Endothelial cell of umbilical vein (primary cell): ENCODE results near the gene FGF12. TPM values are rescaled to one million over a fixed set of nuclear protein-coding genes. Genes with fewer than 3 reads are reported as not detected.

Experiments
- BruUV-seq: library from RNA; stranded (reverse); fragments of 400-500 nt; replicated peaks from 2 replicates; lab custom pipeline; 2021; lab: Mats Ljungman, UMichigan
- CTCF ChIA-PET: fragments of 300-600, 350-600 bp; sonication (Branson Sonifier 250); formaldehyde crosslinking; loops from one replicate; lab custom pipeline; 2021; ENCODE audit warnings: antibody characterized with exemption, inconsistent platforms; lab: Charles Lee
- POLR2A ChIA-PET: fragments of 300-600, 350-600 bp; sonication (Branson Sonifier 250); formaldehyde crosslinking; loops from one replicate; lab custom pipeline; 2021; ENCODE audit warnings: antibody characterized with exemption, inconsistent platforms; lab: Charles Lee
- DNase-seq: peaks from one replicate; pipeline ENCODE4 v3.0.0-alpha.2; 2011; ENCODE audit warnings: low read depth, low spot score
- FAIRE-seq: peaks from 2 replicates; lab custom pipeline; 2011; peaks lifted over from hg19 to GRCh38; lab: Jason Lieb, UNC
- H2AFZ ChIP-seq: 2 replicates; pipeline ENCODE4 v1.6.0; 2012; ENCODE audit warnings: low read depth, low read length, control low read depth, inconsistent platforms
- H3K27ac ChIP-seq: 2 replicates; pipeline ENCODE4 v1.5.1; 2011; ENCODE audit warnings: low read depth, mild to moderate bottlenecking, control low read depth, low read length, moderate library complexity; ENCODE audit not compliant: insufficient read depth
- H3K27me3 ChIP-seq, 2 experiments: 2 replicates each; pipeline versions ENCODE4 v1.6.0 to v1.6.1; 2011; ENCODE audit warnings: low read length in 2 of 2, mixed read lengths in 1 of 2; ENCODE audit not compliant: control insufficient read depth in 2 of 2, insufficient read depth in 2 of 2
- H3K36me3 ChIP-seq, 2 experiments: 2 replicates in 1 of 2; 3 replicates in 1 of 2; pipeline ENCODE4 v1.5.1; 2011; ENCODE audit warnings: low read length in 2 of 2, mild to moderate bottlenecking in 1 of 2, moderate library complexity in 1 of 2; ENCODE audit not compliant: control insufficient read depth in 2 of 2, insufficient read depth in 2 of 2; ENCODE audit errors: extremely low read depth in 1 of 2
- H3K4me1 ChIP-seq: 3 replicates; pipeline ENCODE4 v1.5.1; 2011; ENCODE audit warnings: mild to moderate bottlenecking, low read length; ENCODE audit not compliant: control insufficient read depth, insufficient read depth; ENCODE audit errors: extremely low read depth
- H3K4me2 ChIP-seq: 2 replicates; pipeline ENCODE4 v1.6.1; 2011; ENCODE audit warnings: low read length, control low read depth, mixed read lengths; ENCODE audit not compliant: insufficient read depth
- H3K4me3 ChIP-seq, 3 experiments: fragments of 200-600 bp in 1 of 3; sonication (generic), shearing (Covaris generic) in 1 of 3; replicated peaks in 1 of 3; 2 replicates each; pipeline ENCODE4 v1.5.1; 2011 to 2016; ENCODE audit warnings: control low read depth in 3 of 3, low read length in 3 of 3, mild to moderate bottlenecking in 2 of 3, inconsistent platforms in 1 of 3, low read depth in 1 of 3, moderate library complexity in 1 of 3; ENCODE audit not compliant: insufficient read depth in 1 of 3
- H3K79me2 ChIP-seq: 2 replicates; pipeline ENCODE4 v1.6.0; 2012; ENCODE audit warnings: low read length, inconsistent platforms; ENCODE audit not compliant: control insufficient read depth, insufficient read depth
- H3K9ac ChIP-seq: replicated peaks from 2 replicates; pipeline ENCODE3; 2011; ENCODE audit warnings: low read length, control low read depth; ENCODE audit not compliant: insufficient read depth; ENCODE audit errors: extremely low read depth
- H3K9me1 ChIP-seq: replicated peaks from 3 replicates; pipeline ENCODE4 v1.6.0; 2011; ENCODE audit warnings: mild to moderate bottlenecking, low read length; ENCODE audit not compliant: control insufficient read depth, insufficient read depth; ENCODE audit errors: extremely low read depth
- H3K9me3 ChIP-seq: replicated peaks from 2 replicates; pipeline ENCODE4 v1.5.1; 2012; ENCODE audit warnings: low read length, inconsistent platforms; ENCODE audit not compliant: control insufficient read depth, insufficient read depth
- H4K20me1 ChIP-seq: replicated peaks from 2 replicates; pipeline ENCODE3; 2011; ENCODE audit warnings: mild to moderate bottlenecking, low read length; ENCODE audit not compliant: control insufficient read depth, insufficient read depth; ENCODE audit errors: extremely low read depth
- CTCF ChIP-seq, 2 donors: IDR thresholded peaks; 1 replicate in 1 of 2; 2 replicates in 1 of 2; pipeline ENCODE4 v1.5.1; 2011; ENCODE audit warnings: low read length in 2 of 2, mild to moderate bottlenecking in 2 of 2, moderate library complexity in 2 of 2, control low read depth in 1 of 2, inconsistent platforms in 1 of 2, low read depth in 1 of 2; ENCODE audit not compliant: insufficient read depth in 1 of 2; ENCODE audit errors: extremely low read depth in 1 of 2
- EZH2 ChIP-seq: IDR thresholded peaks from 2 replicates; pipeline ENCODE4 v1.6.1; 2012; ENCODE audit warnings: borderline replicate concordance, low read depth, mild to moderate bottlenecking, moderate library complexity, low read length, inconsistent platforms; ENCODE audit not compliant: severe bottlenecking
- FOS ChIP-seq: IDR thresholded peaks from 2 replicates; pipeline ENCODE4 v1.6.1; 2011; ENCODE audit warnings: mild to moderate bottlenecking, low read length, moderate library complexity, borderline replicate concordance; ENCODE audit not compliant: insufficient read depth
- GATA2 ChIP-seq: IDR thresholded peaks from 2 replicates; pipeline ENCODE4 v1.7.0; 2011; ENCODE audit warnings: low read depth, mild to moderate bottlenecking, moderate library complexity, mixed read lengths, low read length; ENCODE audit not compliant: insufficient read length, insufficient read depth
- JUN ChIP-seq: IDR thresholded peaks from 2 replicates; pipeline ENCODE4 v1.6.1; 2011; ENCODE audit warnings: borderline replicate concordance, low read depth; ENCODE audit not compliant: insufficient read length, insufficient read depth
- MAX ChIP-seq: IDR thresholded peaks from 2 replicates; pipeline ENCODE4 v1.6.1; 2011; ENCODE audit not compliant: insufficient read depth, insufficient read length
- MYC ChIP-seq: IDR thresholded peaks from one replicate; pipeline ENCODE4 v1.6.1; 2011; ENCODE audit warnings: mild to moderate bottlenecking, low read depth, low read length
- POLR2A ChIP-seq: IDR thresholded peaks from 2 replicates; pipeline ENCODE4 v1.6.1; 2012; ENCODE audit warnings: low read depth, mild to moderate bottlenecking, control low read depth, low read length
- POLR2AphosphoS5 ChIP-seq: IDR thresholded peaks from 2 replicates; pipeline ENCODE4 v1.6.1; 2012; ENCODE audit warnings: low read depth, mild to moderate bottlenecking, control low read depth, low read length, moderate library complexity; ENCODE audit not compliant: insufficient read depth
- dilution Hi-C: fragments of 300-500 bp; cut with MboI; formaldehyde crosslinking; loops from one replicate; pipeline ENCODE4 v1.15.0; 2019; ENCODE audit warnings: low sequenced_read_pairs; ENCODE audit not compliant: extremely low pct_ligation_motif_present
- intact Hi-C: fragments of 100-400 bp; cut with micrococcal nuclease; formaldehyde crosslinking; loops from one replicate; pipeline ENCODE4 v1.10.0; 2022
- polyA plus RNA-seq, 4 experiments: library from polyadenylated mRNA; depleted of rRNA in 3 of 4; stranded (reverse) in 3 of 4; unstranded in 1 of 4; fragments of >200 nt; gene quantifications; 2 replicates each; pipeline versions ENCODE4 v1.2.1 to v1.2.3, GENCODE V29; 2011 to 2012; ENCODE audit warnings: missing spikeins in 1 of 4
- total RNA-seq: library from RNA; stranded (reverse); gene quantifications from 2 replicates; pipeline ENCODE4 v1.2.3, GENCODE V29; 2021

The FGF12 gene
- total and polyA plus RNA-seq, 2 donors (not counting 3 experiments of a cell fraction or from before 2014, with no cell fraction given), result 0.72 to 2.5 TPM

GRCh38 chr3:192281207-192281880 is 446.0 kb downstream of the FGF12 start:
- H3K36me3 ChIP-seq, result no peaks in the 10 kb centered on the region
- H3K27me3 ChIP-seq, result no peaks in the 10 kb centered on the region
- no TSS peak for BruUV-seq
- no peaks in the 10 kb centered on the region for H3K9me3 ChIP-seq
- FAIRE-seq (no peak), DNase-seq (no peak)
- no peaks in the 10 kb centered on the region for H3K9me1 ChIP-seq
- dilution Hi-C loops, result no loop called here
- H3K79me2 ChIP-seq, result no peaks in the 10 kb centered on the region
- ChIA-PET CTCF (interaction anchor here (1.2 kb wide), 1 partner anchor 8 kb away, joined by 4 read pairs; no protein-coding TSS in a partner anchor), POLR2A (no interaction called here)
- no peak overlapping the region for H3K27ac ChIP-seq
- H3K4me1 ChIP-seq, result no peaks in the 10 kb centered on the region
- intact Hi-C loops, result no loop called here
- H3K4me2 ChIP-seq, result no peak overlapping the region
- no peak overlapping the region for H2AFZ ChIP-seq
- no peak overlapping the region for H3K9ac ChIP-seq
- TF ChIP-seq CTCF (IDR thresholded peaks at IDR 0.05; ENCODE audit: extremely low read depth in 1 of 2, insufficient read depth in 1 of 2, low read depth in 1 of 2, low read length in 2 of 2), result no peak
- no peak for TF ChIP-seq FOS
- no peak for TF ChIP-seq JUN
- no peak for TF ChIP-seq MAX
- TF ChIP-seq EZH2, result no peak
- TF ChIP-seq POLR2A, result no peak
- no peak for TF ChIP-seq POLR2AphosphoS5
- no peak for TF ChIP-seq GATA2
- TF ChIP-seq MYC, result no peak
- no peaks in the 10 kb centered on the region for H4K20me1 ChIP-seq
- no peak overlapping the region for H3K4me3 ChIP-seq
